Gastroesophageal sphincter (tissue), 4 donors: ENCODE measurements around the gene CARD19. TPM values are rescaled to one million over a fixed set of nuclear protein-coding genes. Genes with fewer than 3 reads are reported as not detected.

Experiments used
- ATAC-seq: fragments of 150-250 bp; one replicate; pipeline ENCODE4 v1.9.1; 2016; ENCODE audit warnings: mild to moderate bottlenecking, moderate library complexity
- H3K27ac ChIP-seq, 4 donors: fragments of 200-600 bp; sonication (generic) in 3 of 4; 1 replicate in 3 of 4; 2 replicates in 1 of 4; pipeline ENCODE4 v1.5.1; 2016 to 2019
- H3K27me3 ChIP-seq: fragments of 200-600 bp; sonication (generic); one replicate; pipeline ENCODE4 v1.5.1; 2019
- H3K36me3 ChIP-seq, 2 donors: fragments of 200-600 bp; sonication (generic); one replicate each; pipeline ENCODE4 v1.5.1; 2019; ENCODE audit warnings: control low read depth in 1 of 2
- H3K4me1 ChIP-seq, 3 donors: fragments of 200-600 bp; sonication (generic); 1 replicate in 2 of 3; 2 replicates in 1 of 3; pipeline ENCODE4 v1.5.1; 2016 to 2019; ENCODE audit warnings: control low read depth in 2 of 3
- H3K4me3 ChIP-seq, 2 donors: fragments of 200-600 bp; sonication (generic); one replicate each; pipeline ENCODE4 v1.5.1; 2019; ENCODE audit warnings: mild to moderate bottlenecking in 1 of 2, moderate library complexity in 1 of 2
- H3K9me3 ChIP-seq, 3 donors: fragments of 200-600 bp; sonication (generic); one replicate each; pipeline ENCODE4 v1.5.1; 2017 to 2019; ENCODE audit warnings: control low read depth in 2 of 3
- CTCF ChIP-seq, 4 experiments: fragments of 200-600 bp in 2 of 4; fragments of 450-650 bp in 2 of 4; sonication (generic) in 1 of 4; IDR thresholded peaks; one replicate each; pipeline ENCODE4 v1.5.1; 2017 to 2019; ENCODE audit warnings: antibody characterized with exemption in 4 of 4, mild to moderate bottlenecking in 2 of 4, moderate library complexity in 2 of 4
- EP300 ChIP-seq: sonication (generic); formaldehyde crosslinking; IDR thresholded peaks from one replicate; pipeline ENCODE4 v1.6.1; 2017; ENCODE audit warnings: antibody characterized with exemption, mild to moderate bottlenecking
- POLR2A ChIP-seq, 2 donors: fragments of 450-650 bp; IDR thresholded peaks; one replicate each; pipeline ENCODE4 v1.6.1; 2017; ENCODE audit warnings: antibody characterized with exemption in 2 of 2, mild to moderate bottlenecking in 2 of 2, moderate library complexity in 1 of 2
- POLR2AphosphoS5 ChIP-seq: sonication (generic); formaldehyde crosslinking; IDR thresholded peaks from one replicate; pipeline ENCODE4 v1.6.1; 2017; ENCODE audit warnings: antibody characterized with exemption
- WGBS, 2 donors: methylation state at CpG; one replicate each; pipeline ENCODE4 v1.1.5; 2018; ENCODE audit warnings: low coverage in 1 of 2; 5-methylcytosine and 5-hydroxymethylcytosine counted together
- total RNA-seq, 4 donors: library from RNA; depleted of rRNA; stranded (reverse); fragments of >200 nt; gene quantifications; one replicate each; pipeline ENCODE4 v1.1.0, GENCODE V29; 2016

CARD19 gene
- total RNA-seq, 4 donors from 2014 or later: 78.5 to 82.2 (median 80.1) TPM

GRCh38 chr9:93120846-93121315, 24.9 kb downstream of the CARD19 start:
- WGBS, 2 donors: 68 to 80% methylated on average over 1 to 4 of the region's 11 CpGs
- Histone ChIP-seq H3K36me3 (peaks cover 0 to 51% of the 10 kb centered on the region in 2 donors), H3K9me3 (no peaks in the 10 kb centered on the region), H3K4me1 (peaks cover 3 to 48% (median 17%) of the 10 kb centered on the region in 3 donors), H3K27me3 (no peaks in the 10 kb centered on the region), H3K4me3 (no peak overlapping the region), H3K27ac (peak overlapping the region in 3 of 4 donors; percentile 81 to 87 (median 82))
- TF ChIP-seq POLR2AphosphoS5 (no peak), CTCF (IDR thresholded peaks at IDR 0.05) (no peak), EP300 (no peak), POLR2A (IDR thresholded peaks at IDR 0.05) (no peak)
- no peak for ATAC-seq

- Histone ChIP-seq H3K4me3 (no peak overlapping the region), H3K27ac (peak overlapping the region in 3 of 4 donors; percentile 81 to 87 (median 82)), H3K9me3 (no peaks in the 10 kb centered on the region), H3K27me3 (no peaks in the 10 kb centered on the region), H3K4me1 (peaks cover 3 to 48% (median 24%) of the 10 kb centered on the region in 3 donors), H3K36me3 (peaks cover 0 to 58% of the 10 kb centered on the region in 2 donors)
- TF ChIP-seq CTCF (IDR thresholded peaks at IDR 0.05) (no peak), POLR2A (IDR thresholded peaks at IDR 0.05) (no peak), POLR2AphosphoS5 (no peak)
- no peak for ATAC-seq
- 91% methylated on average over 7 of the region's 20 CpGs; no CpG with 5 or more reads in 1 of the 2 donors for WGBS, 2 donors
Observed at GRCh38 chr9:93121316-93122241, 25.6 kb downstream of the CARD19 start.

GRCh38 chr9:93122721-93123221, 26.8 kb downstream of the CARD19 start:
- WGBS, 2 donors: no CpG with 5 or more reads among the region's 14 CpGs
- peaks cover 3 to 59% (median 36%) of the 10 kb centered on the region in 3 donors for H3K4me1 ChIP-seq
- H3K4me3 ChIP-seq: no peak overlapping the region
- ATAC-seq: no peak
- TF ChIP-seq CTCF (IDR thresholded peaks at IDR 0.05): no peak
- no peak for TF ChIP-seq POLR2A (IDR thresholded peaks at IDR 0.05)
- no peak for TF ChIP-seq EP300
- TF ChIP-seq POLR2AphosphoS5: no peak
- peak overlapping the region in 1 of 4 donors; percentile 81 for H3K27ac ChIP-seq
- peaks cover 0 to 58% of the 10 kb centered on the region in 2 donors for H3K36me3 ChIP-seq
- no peaks in the 10 kb centered on the region for H3K27me3 ChIP-seq
- H3K9me3 ChIP-seq: no peaks in the 10 kb centered on the region

- 63 to 86% methylated on average over 4 to 5 of the region's 14 CpGs for WGBS, 2 donors
- ATAC-seq: no peak
Observed at GRCh38 chr9:93123561-93124283, 27.7 kb downstream of the CARD19 start.

More at GRCh38 chr9:93123561-93124283, 27.7 kb downstream of the CARD19 start:
- H3K4me3 ChIP-seq: no peak overlapping the region
- peaks cover 0 to 58% of the 10 kb centered on the region in 2 donors for H3K36me3 ChIP-seq
- no peak for TF ChIP-seq POLR2A (IDR thresholded peaks at IDR 0.05)
- no peak for TF ChIP-seq EP300
- TF ChIP-seq POLR2AphosphoS5: no peak
- TF ChIP-seq CTCF (IDR thresholded peaks at IDR 0.05): no peak
- H3K9me3 ChIP-seq: no peaks in the 10 kb centered on the region
- H3K27ac ChIP-seq: peak overlapping the region in 1 of 4 donors; percentile 2
- H3K4me1 ChIP-seq: peaks cover 3 to 69% (median 46%) of the 10 kb centered on the region in 3 donors
- H3K27me3 ChIP-seq: no peaks in the 10 kb centered on the region
